Loucy (cell line): ENCODE data around the gene PPP3CA.

ENCODE experiments used
- EZH2phosphoT487 ChIP-seq: fragments of 200-600 bp; IDR thresholded peaks from 2 replicates; pipeline ENCODE4 v1.6.1; 2018; ENCODE audit warnings: antibody characterized with exemption, mild to moderate bottlenecking, moderate library complexity, borderline replicate concordance
- TF ChIP-seq, protein P1 (sequence below): fragments of 200-600 bp; sonication (generic); conservative IDR thresholded peaks from 2 replicates; pipeline ENCODE4 v1.5.1; 2014; ENCODE audit warnings: mild to moderate bottlenecking, antibody characterized with exemption, low read length

DNA sequence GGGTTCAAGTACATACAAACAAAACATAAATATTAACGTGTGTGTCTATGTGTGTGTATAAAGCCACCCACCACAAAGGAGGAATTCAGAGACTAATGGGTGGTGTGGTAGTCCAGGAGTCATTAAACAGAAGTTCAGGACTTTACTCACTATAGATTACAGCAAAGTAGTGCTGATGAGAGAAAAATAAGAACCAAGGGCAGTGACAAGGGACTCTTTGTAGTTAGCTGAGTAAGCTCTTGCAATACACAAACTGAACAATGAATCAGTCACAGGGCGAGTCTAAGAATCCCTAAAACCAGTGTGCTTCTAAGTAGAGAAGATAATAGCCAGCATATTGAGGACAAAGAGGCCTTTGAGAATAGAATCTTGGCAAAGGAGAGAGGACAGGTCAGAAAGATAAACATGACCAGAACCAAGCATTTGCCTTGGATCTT is 232.4 kb downstream of the PPP3CA start:
- TF ChIP-seq, protein P1, sequence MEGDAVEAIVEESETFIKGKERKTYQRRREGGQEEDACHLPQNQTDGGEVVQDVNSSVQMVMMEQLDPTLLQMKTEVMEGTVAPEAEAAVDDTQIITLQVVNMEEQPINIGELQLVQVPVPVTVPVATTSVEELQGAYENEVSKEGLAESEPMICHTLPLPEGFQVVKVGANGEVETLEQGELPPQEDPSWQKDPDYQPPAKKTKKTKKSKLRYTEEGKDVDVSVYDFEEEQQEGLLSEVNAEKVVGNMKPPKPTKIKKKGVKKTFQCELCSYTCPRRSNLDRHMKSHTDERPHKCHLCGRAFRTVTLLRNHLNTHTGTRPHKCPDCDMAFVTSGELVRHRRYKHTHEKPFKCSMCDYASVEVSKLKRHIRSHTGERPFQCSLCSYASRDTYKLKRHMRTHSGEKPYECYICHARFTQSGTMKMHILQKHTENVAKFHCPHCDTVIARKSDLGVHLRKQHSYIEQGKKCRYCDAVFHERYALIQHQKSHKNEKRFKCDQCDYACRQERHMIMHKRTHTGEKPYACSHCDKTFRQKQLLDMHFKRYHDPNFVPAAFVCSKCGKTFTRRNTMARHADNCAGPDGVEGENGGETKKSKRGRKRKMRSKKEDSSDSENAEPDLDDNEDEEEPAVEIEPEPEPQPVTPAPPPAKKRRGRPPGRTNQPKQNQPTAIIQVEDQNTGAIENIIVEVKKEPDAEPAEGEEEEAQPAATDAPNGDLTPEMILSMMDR: no peak
- TF ChIP-seq EZH2phosphoT487: no peak
